Breast epithelium (tissue), 3 donors: ENCODE results near the gene ALG1L2.
"Not testable (repeated sequence)": the region's sequence is repeated elsewhere in the genome, so short reads cannot be mapped to it uniquely, and the experiment has no call there.

Experiments
- POLR2A ChIP-seq: fragments of 450-650 bp; IDR thresholded peaks from one replicate; pipeline ENCODE4 v1.6.1; 2016; ENCODE audit warnings: antibody characterized with exemption, mild to moderate bottlenecking, moderate library complexity
- POLR2AphosphoS5 ChIP-seq, 3 donors: sonication (generic); formaldehyde crosslinking; IDR thresholded peaks; one replicate each; pipeline ENCODE4 v1.6.1; 2017; ENCODE audit warnings: antibody characterized with exemption in 3 of 3
- TF ChIP-seq, protein P1 (sequence below), 3 donors: fragments of 450-650 bp; IDR thresholded peaks; one replicate each; pipeline ENCODE4 v1.5.1; 2016 to 2017; ENCODE audit warnings: antibody characterized with exemption in 3 of 3, mild to moderate bottlenecking in 3 of 3, moderate library complexity in 3 of 3

DNA sequence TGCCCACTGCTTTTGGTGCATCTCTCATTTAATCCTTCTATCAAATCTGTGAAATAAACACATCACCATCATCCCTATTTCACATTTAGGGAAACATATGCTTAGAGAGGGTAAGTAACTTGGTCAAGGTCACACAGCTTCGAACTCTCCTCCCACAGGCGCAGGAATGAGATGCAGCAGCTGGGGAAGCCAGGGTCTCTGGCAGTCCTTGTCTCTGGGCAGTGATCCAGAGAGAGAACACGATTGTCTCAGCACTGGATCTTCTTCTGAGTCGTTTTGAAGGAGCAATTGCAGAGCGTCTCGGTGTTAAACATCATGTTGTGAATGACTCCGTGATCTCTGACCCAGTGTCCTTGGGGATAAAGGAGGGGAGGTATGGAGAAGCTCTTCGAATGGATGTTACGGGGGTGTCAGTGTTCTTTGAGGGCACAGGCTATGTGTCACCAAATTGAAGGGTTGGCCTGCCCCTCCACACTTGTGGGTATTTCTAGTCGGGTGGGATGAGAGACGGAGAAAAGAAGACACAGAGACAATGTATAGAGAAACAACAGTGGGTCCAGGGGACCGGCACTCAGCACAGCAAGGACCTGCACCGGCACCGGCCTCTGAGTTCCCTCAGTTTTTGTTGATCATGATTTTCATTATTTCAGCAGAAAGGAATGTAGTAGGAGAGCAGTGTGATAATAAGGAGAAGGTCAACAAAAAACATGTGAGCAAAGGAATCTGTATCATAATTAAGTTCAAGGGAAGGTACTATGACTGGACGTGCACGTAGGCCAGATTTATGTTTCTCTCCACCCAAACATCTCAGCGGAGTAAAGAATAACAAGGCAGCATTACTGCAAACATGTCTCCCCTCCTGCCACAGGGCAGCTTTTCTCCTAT lies 41.5 kb downstream of the ALG1L2 start:
- TF ChIP-seq, protein P1, sequence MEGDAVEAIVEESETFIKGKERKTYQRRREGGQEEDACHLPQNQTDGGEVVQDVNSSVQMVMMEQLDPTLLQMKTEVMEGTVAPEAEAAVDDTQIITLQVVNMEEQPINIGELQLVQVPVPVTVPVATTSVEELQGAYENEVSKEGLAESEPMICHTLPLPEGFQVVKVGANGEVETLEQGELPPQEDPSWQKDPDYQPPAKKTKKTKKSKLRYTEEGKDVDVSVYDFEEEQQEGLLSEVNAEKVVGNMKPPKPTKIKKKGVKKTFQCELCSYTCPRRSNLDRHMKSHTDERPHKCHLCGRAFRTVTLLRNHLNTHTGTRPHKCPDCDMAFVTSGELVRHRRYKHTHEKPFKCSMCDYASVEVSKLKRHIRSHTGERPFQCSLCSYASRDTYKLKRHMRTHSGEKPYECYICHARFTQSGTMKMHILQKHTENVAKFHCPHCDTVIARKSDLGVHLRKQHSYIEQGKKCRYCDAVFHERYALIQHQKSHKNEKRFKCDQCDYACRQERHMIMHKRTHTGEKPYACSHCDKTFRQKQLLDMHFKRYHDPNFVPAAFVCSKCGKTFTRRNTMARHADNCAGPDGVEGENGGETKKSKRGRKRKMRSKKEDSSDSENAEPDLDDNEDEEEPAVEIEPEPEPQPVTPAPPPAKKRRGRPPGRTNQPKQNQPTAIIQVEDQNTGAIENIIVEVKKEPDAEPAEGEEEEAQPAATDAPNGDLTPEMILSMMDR (IDR thresholded peaks at IDR 0.05), result not testable (repeated sequence)
- not testable (repeated sequence) for TF ChIP-seq POLR2AphosphoS5 (IDR thresholded peaks at IDR 0.05); POLR2A
